ENCODE results near the gene USP34.
A peak's percentile ranks its signal among the peaks of the same experiment; 100 is the strongest.

USP34 gene

DNA sequence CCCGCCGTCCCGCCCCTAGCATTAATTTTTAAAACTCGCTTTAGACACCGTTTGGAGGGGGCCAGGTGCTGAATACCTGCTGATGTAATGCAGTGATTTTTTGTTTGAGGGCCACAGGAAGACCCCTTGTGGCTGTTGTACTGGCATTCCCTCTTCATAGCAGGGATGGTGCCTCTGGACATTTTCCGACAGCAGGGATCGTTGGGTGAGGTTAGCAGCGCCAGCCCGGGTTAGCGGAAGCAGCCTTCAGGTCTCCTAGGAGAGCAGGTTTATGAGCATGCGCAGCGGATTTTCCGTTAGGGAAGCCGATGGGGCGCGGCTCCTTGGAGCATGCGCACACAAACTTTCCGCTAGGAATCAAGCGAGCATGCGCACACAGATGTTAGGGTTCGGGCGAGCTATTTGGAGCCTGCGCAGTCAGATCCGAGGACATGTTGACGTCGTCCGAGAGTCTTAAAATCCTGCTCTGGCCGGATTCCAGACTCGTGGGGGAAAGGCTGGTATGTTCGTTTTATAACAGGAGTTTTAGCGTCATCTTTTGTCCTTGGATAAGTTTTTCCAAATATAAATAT is 326.1 kb downstream of the USP34 start (continued):
- TF ChIP-seq ZNF555 (tag by site-specific recombination; conservative IDR thresholded peaks at IDR 0.05) (no peak), GLI4 (tag by site-specific recombination; IDR thresholded peaks at IDR 0.05) (no peak), ZNF660 (tag by site-specific recombination; IDR thresholded peaks at IDR 0.05) (0 out of 2 replicates have a peak, but pooled peaks have one; percentile 9), WT1 (tag by site-specific recombination; IDR thresholded peaks at IDR 0.05) (no peak), ZNF223 (tag by site-specific recombination; IDR thresholded peaks at IDR 0.05) (no peak), ZNF654 (tag by site-specific recombination; IDR thresholded peaks at IDR 0.05; ENCODE audit: low read depth) (no peak), ZBTB11 (tag by site-specific recombination; conservative IDR thresholded peaks at IDR 0.05; ENCODE audit: low read depth) (0 out of 2 replicates have a peak, but pooled peaks have one; percentile 16), OSR2 (tag by site-specific recombination; IDR thresholded peaks at IDR 0.05) (no peak), ZIC2 (tag by site-specific recombination; IDR thresholded peaks at IDR 0.05) (no peak), REPIN1 (tag by site-specific recombination; IDR thresholded peaks at IDR 0.05; ENCODE audit: low read depth) (no peak), ZNF530 (tag by site-specific recombination; IDR thresholded peaks at IDR 0.05; ENCODE audit: low read depth) (no peak), TCF7L2 (IDR thresholded peaks at IDR 0.05; ENCODE audit: borderline replicate concordance, low read depth, low read length) (no peak), ZFP37 (tag by site-specific recombination; IDR thresholded peaks at IDR 0.05) (no peak), FEZF1 (tag by site-specific recombination; IDR thresholded peaks at IDR 0.05) (no peak), ZNF266 (tag by site-specific recombination; IDR thresholded peaks at IDR 0.05; ENCODE audit: low read depth) (no peak), TRIM28 (IDR thresholded peaks at IDR 0.05; ENCODE audit: borderline replicate concordance, low read length) (no peak), INSM2 (tag by site-specific recombination; IDR thresholded peaks at IDR 0.05) (no peak), ZNF239 (tag by site-specific recombination; IDR thresholded peaks at IDR 0.05) (no peak), SETDB1 (IDR thresholded peaks at IDR 0.05; ENCODE audit: insufficient read length, low read length) (peak; percentile 53), ZNF558 (tag by site-specific recombination; IDR thresholded peaks at IDR 0.05) (0 out of 2 replicates have a peak, but pooled peaks have one; percentile 13), ZNF132 (tag by site-specific recombination; IDR thresholded peaks at IDR 0.05; ENCODE audit: borderline replicate concordance) (no peak), ZNF768 (tag by site-specific recombination; IDR thresholded peaks at IDR 0.05) (no peak), ZNF791 (tag by site-specific recombination; IDR thresholded peaks at IDR 0.05) (no peak), ZNF169 (tag by site-specific recombination; IDR thresholded peaks at IDR 0.05) (no peak), KLF1 (tag by site-specific recombination; IDR thresholded peaks at IDR 0.05) (no peak)
- TF ChIP-seq, protein P1, sequence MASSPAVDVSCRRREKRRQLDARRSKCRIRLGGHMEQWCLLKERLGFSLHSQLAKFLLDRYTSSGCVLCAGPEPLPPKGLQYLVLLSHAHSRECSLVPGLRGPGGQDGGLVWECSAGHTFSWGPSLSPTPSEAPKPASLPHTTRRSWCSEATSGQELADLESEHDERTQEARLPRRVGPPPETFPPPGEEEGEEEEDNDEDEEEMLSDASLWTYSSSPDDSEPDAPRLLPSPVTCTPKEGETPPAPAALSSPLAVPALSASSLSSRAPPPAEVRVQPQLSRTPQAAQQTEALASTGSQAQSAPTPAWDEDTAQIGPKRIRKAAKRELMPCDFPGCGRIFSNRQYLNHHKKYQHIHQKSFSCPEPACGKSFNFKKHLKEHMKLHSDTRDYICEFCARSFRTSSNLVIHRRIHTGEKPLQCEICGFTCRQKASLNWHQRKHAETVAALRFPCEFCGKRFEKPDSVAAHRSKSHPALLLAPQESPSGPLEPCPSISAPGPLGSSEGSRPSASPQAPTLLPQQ (tag by site-specific recombination; IDR thresholded peaks at IDR 0.05), result no peak
- TF ChIP-seq, protein P2, sequence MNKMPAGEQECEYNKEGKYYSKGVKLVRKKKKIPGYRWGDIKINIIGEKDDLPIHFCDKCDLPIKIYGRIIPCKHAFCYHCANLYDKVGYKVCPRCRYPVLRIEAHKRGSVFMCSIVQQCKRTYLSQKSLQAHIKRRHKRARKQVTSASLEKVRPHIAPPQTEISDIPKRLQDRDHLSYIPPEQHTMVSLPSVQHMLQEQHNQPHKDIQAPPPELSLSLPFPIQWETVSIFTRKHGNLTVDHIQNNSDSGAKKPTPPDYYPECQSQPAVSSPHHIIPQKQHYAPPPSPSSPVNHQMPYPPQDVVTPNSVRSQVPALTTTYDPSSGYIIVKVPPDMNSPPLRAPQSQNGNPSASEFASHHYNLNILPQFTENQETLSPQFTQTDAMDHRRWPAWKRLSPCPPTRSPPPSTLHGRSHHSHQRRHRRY (tag by site-specific recombination; IDR thresholded peaks at IDR 0.05), result no peak
- TF ChIP-seq, protein P3, sequence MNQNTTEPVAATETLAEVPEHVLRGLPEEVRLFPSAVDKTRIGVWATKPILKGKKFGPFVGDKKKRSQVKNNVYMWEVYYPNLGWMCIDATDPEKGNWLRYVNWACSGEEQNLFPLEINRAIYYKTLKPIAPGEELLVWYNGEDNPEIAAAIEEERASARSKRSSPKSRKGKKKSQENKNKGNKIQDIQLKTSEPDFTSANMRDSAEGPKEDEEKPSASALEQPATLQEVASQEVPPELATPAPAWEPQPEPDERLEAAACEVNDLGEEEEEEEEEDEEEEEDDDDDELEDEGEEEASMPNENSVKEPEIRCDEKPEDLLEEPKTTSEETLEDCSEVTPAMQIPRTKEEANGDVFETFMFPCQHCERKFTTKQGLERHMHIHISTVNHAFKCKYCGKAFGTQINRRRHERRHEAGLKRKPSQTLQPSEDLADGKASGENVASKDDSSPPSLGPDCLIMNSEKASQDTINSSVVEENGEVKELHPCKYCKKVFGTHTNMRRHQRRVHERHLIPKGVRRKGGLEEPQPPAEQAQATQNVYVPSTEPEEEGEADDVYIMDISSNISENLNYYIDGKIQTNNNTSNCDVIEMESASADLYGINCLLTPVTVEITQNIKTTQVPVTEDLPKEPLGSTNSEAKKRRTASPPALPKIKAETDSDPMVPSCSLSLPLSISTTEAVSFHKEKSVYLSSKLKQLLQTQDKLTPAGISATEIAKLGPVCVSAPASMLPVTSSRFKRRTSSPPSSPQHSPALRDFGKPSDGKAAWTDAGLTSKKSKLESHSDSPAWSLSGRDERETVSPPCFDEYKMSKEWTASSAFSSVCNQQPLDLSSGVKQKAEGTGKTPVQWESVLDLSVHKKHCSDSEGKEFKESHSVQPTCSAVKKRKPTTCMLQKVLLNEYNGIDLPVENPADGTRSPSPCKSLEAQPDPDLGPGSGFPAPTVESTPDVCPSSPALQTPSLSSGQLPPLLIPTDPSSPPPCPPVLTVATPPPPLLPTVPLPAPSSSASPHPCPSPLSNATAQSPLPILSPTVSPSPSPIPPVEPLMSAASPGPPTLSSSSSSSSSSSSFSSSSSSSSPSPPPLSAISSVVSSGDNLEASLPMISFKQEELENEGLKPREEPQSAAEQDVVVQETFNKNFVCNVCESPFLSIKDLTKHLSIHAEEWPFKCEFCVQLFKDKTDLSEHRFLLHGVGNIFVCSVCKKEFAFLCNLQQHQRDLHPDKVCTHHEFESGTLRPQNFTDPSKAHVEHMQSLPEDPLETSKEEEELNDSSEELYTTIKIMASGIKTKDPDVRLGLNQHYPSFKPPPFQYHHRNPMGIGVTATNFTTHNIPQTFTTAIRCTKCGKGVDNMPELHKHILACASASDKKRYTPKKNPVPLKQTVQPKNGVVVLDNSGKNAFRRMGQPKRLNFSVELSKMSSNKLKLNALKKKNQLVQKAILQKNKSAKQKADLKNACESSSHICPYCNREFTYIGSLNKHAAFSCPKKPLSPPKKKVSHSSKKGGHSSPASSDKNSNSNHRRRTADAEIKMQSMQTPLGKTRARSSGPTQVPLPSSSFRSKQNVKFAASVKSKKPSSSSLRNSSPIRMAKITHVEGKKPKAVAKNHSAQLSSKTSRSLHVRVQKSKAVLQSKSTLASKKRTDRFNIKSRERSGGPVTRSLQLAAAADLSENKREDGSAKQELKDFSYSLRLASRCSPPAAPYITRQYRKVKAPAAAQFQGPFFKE (tag by site-specific recombination; IDR thresholded peaks at IDR 0.05; ENCODE audit: borderline replicate concordance), result no peak
